NCI-H128 (cell line): ENCODE data around the gene CD300LF.

Source experiments
- DNase-seq: peaks from one replicate; lab custom pipeline; 2025; ENCODE audit not compliant: unreplicated experiment; lab: John Stamatoyannopoulos, UW

The CD300LF gene

GRCh38 chr17:74730491-74731346, 18.0 kb upstream of the CD300LF start:
- DNase-seq = no peak

GRCh38 chr17:74729866-74730265, 17.1 kb upstream of the CD300LF start:
- no peak for DNase-seq

- DNase-seq = no peak
Observed at GRCh38 chr17:74729368-74729767, 16.6 kb upstream of the CD300LF start.

- DNase-seq = no peak
Observed at GRCh38 chr17:74728702-74729075, 16.0 kb upstream of the CD300LF start.

GRCh38 chr17:74728033-74728701, 15.4 kb upstream of the CD300LF start:
- DNase-seq = no peak

- DNase-seq = no peak
Observed at GRCh38 chr17:74725111-74725510, 12.4 kb upstream of the CD300LF start.

GRCh38 chr17:74723891-74724290, 11.2 kb upstream of the CD300LF start:
- DNase-seq = no peak

- no peak for DNase-seq
Observed at GRCh38 chr17:74722782-74723181, 10.1 kb upstream of the CD300LF start.

GRCh38 chr17:74720506-74720905, 7.8 kb upstream of the CD300LF start:
- DNase-seq = no peak

GRCh38 chr17:74715144-74715543, 2.4 kb upstream of the CD300LF start:
- no peak for DNase-seq

- no peak for DNase-seq
Observed at GRCh38 chr17:74713171-74713755, 540 bp upstream of the CD300LF start.

- DNase-seq = no peak
Observed at GRCh38 chr17:74712301-74712700, 422 bp downstream of the CD300LF start.

- no peak for DNase-seq
Observed at GRCh38 chr17:74711058-74711824, 1.5 kb downstream of the CD300LF start.

GRCh38 chr17:74704544-74704943, 8.2 kb downstream of the CD300LF start:
- no peak for DNase-seq

GRCh38 chr17:74703311-74703710, 9.4 kb downstream of the CD300LF start:
- no peak for DNase-seq

- no peak for DNase-seq
Observed at GRCh38 chr17:74702116-74702871, 10.4 kb downstream of the CD300LF start.

- no peak for DNase-seq
Observed at GRCh38 chr17:74699236-74699635, 13.5 kb downstream of the CD300LF start.

- no peak for DNase-seq
Observed at GRCh38 chr17:74698069-74698468, 14.7 kb downstream of the CD300LF start.

- no peak for DNase-seq
Observed at GRCh38 chr17:74697515-74697914, 15.2 kb downstream of the CD300LF start.

- no peak for DNase-seq
Observed at GRCh38 chr17:74695629-74696028, 17.1 kb downstream of the CD300LF start.

GRCh38 chr17:74694081-74694480, 18.6 kb downstream of the CD300LF start:
- DNase-seq = no peak
